A549 (cell line): Measurements from ENCODE around the gene RPTOR. TPM values are rescaled to one million over a fixed set of nuclear protein-coding genes. Genes with fewer than 3 reads are reported as not detected.

Experiments
- ATAC-seq, 2 experiments: fragments of 200-7000 bp in 1 of 2; fragments of >200 bp in 1 of 2; cut with Nextera tagmentation in 1 of 2; cut with Tn5 transposase in 1 of 2; 3 replicates each; pipeline versions ENCODE4 v1.8.0 to v1.9.1; 2018 to 2020; ENCODE audit warnings: mild to moderate bottlenecking in 1 of 2, moderate library complexity in 1 of 2
- CTCF ChIA-PET: fragments of 300-600 bp; sonication (Branson Sonifier 250); formaldehyde crosslinking; extraction: SDS; loops from one replicate; lab custom pipeline; 2021; ENCODE audit warnings: antibody characterized with exemption, inconsistent platforms; lab: Yijun Ruan, JAX
- POLR2A ChIA-PET: fragments of 350-600 bp; formaldehyde crosslinking; extraction: SDS; loops from one replicate; lab custom pipeline; 2021; ENCODE audit warnings: antibody characterized with exemption, inconsistent platforms; lab: Yijun Ruan, JAX
- DNase-seq, 2 experiments: peaks; one replicate each; pipeline versions ENCODE4 v3.0.0 to v3.0.0-alpha.2; 2011 to 2016; ENCODE audit warnings: low read depth in 1 of 2, low spot score in 1 of 2
- FAIRE-seq: peaks from 2 replicates; lab custom pipeline; 2011; peaks lifted over from hg19 to GRCh38; lab: Jason Lieb, UNC
- H3K27ac ChIP-seq, 2 experiments: fragments of >200 bp; sonication (Bioruptor Twin); formaldehyde crosslinking; 3 replicates each; pipeline ENCODE4 v1.5.1; 2016 to 2017
- H3K4me1 ChIP-seq: fragments of >200 bp; sonication (Bioruptor Twin); formaldehyde crosslinking; 3 replicates; pipeline ENCODE4 v1.6.1; 2016
- H3K4me2 ChIP-seq: fragments of >200 bp; sonication (Bioruptor Twin); formaldehyde crosslinking; 3 replicates; pipeline ENCODE4 v1.6.1; 2016
- H3K4me3 ChIP-seq: fragments of >200 bp; sonication (Bioruptor Twin); formaldehyde crosslinking; 3 replicates; pipeline ENCODE4 v1.5.1; 2016
- H3K9me3 ChIP-seq: fragments of >200 bp; sonication (Bioruptor Twin); formaldehyde crosslinking; 3 replicates; pipeline ENCODE4 v1.6.1; 2016
- BCL3 ChIP-seq: fragments of >200 bp; sonication (Bioruptor Twin); formaldehyde crosslinking; IDR thresholded peaks from 3 replicates; pipeline ENCODE4 v1.6.1; 2016
- BHLHE40 ChIP-seq: IDR thresholded peaks from 2 replicates; pipeline ENCODE4 v1.6.1; 2012; ENCODE audit warnings: low read depth, low read length, inconsistent platforms
- CBX2 ChIP-seq: fragments of 200-600 bp; sonication (generic); IDR thresholded peaks from 2 replicates; pipeline ENCODE4 v1.6.1; 2016; ENCODE audit warnings: low read depth, mild to moderate bottlenecking, borderline replicate concordance
- CHD2 ChIP-seq: fragments of 150-350 bp; IDR thresholded peaks from 2 replicates; pipeline ENCODE4 v1.6.1; 2014; ENCODE audit warnings: low read length; ENCODE audit not compliant: partially characterized antibody
- CTCF ChIP-seq: fragments of >200 bp; sonication (Bioruptor Twin); formaldehyde crosslinking; IDR thresholded peaks from 3 replicates; pipeline ENCODE4 v1.5.1; 2016
- ELK1 ChIP-seq: fragments of 150-350 bp; IDR thresholded peaks from 2 replicates; pipeline ENCODE4 v1.6.1; 2014; ENCODE audit warnings: low read depth, mild to moderate bottlenecking, low read length
- EP300 ChIP-seq, 2 experiments: fragments of >200 bp; sonication (Bioruptor Twin); formaldehyde crosslinking; IDR thresholded peaks; 2 replicates in 1 of 2; 3 replicates in 1 of 2; pipeline ENCODE4 v1.6.1; 2016 to 2017
- FOSB ChIP-seq: fragments of 250-450 bp; sonication (Bioruptor Pico); IDR thresholded peaks from 2 replicates; pipeline ENCODE4 v1.5.0; 2020; ENCODE audit warnings: mild to moderate bottlenecking, moderate library complexity
- HDAC2 ChIP-seq: fragments of 200-600 bp; sonication (generic); IDR thresholded peaks from 2 replicates; pipeline ENCODE4 v1.6.1; 2016
- HES2 ChIP-seq: fragments of >200 bp; sonication (Bioruptor Twin); formaldehyde crosslinking; IDR thresholded peaks from 2 replicates; pipeline ENCODE4 v1.6.1; 2016
- HMGXB4 ChIP-seq: fragments of 250-450 bp; sonication (Bioruptor Pico); IDR thresholded peaks from 2 replicates; pipeline ENCODE4 v1.5.0; 2021; ENCODE audit warnings: mild to moderate bottlenecking, moderate library complexity, borderline replicate concordance
- HOXB5 ChIP-seq: fragments of 250-450 bp; sonication (Bioruptor Pico); IDR thresholded peaks from 2 replicates; pipeline ENCODE4 v1.5.0; 2020; ENCODE audit warnings: mild to moderate bottlenecking, moderate library complexity
- JUN ChIP-seq, 2 experiments: fragments of >200 bp; sonication (Bioruptor Twin); formaldehyde crosslinking; IDR thresholded peaks; 2 replicates in 1 of 2; 3 replicates in 1 of 2; pipeline ENCODE4 v1.6.1; 2016 to 2017
- JUNB ChIP-seq: fragments of >200 bp; sonication (Bioruptor Twin); formaldehyde crosslinking; IDR thresholded peaks from 2 replicates; pipeline ENCODE4 v1.6.1; 2016
- MAFK ChIP-seq: fragments of 450-650 bp; IDR thresholded peaks from 2 replicates; pipeline ENCODE4 v1.6.1; 2014; ENCODE audit not compliant: partially characterized antibody
- MAX ChIP-seq: IDR thresholded peaks from 2 replicates; pipeline ENCODE4 v1.6.1; 2012
- NFE2L2 ChIP-seq: fragments of 150-350 bp; conservative IDR thresholded peaks from 2 replicates; pipeline ENCODE4 v1.6.1; 2014; ENCODE audit warnings: low read length
- RARB ChIP-seq: fragments of 250-450 bp; sonication (Bioruptor Pico); IDR thresholded peaks from 2 replicates; pipeline ENCODE4 v1.8.0; 2021; ENCODE audit warnings: mild to moderate bottlenecking, moderate library complexity
- RCOR1 ChIP-seq: fragments of 150-350 bp; IDR thresholded peaks from 2 replicates; pipeline ENCODE4 v1.6.1; 2014; ENCODE audit warnings: antibody characterized with exemption, low read length, low read depth
- REST ChIP-seq: fragments of 200-600 bp; sonication (generic); IDR thresholded peaks from 2 replicates; pipeline ENCODE4 v1.6.1; 2016; ENCODE audit warnings: antibody characterized with exemption, mild to moderate bottlenecking, moderate library complexity
- RFX5 ChIP-seq: fragments of 450-650 bp; IDR thresholded peaks from 2 replicates; pipeline ENCODE4 v1.7.1; 2014; ENCODE audit warnings: antibody characterized with exemption, mild to moderate bottlenecking, moderate library complexity
- ZC3H11A ChIP-seq: fragments of 450-650 bp; IDR thresholded peaks from 2 replicates; pipeline ENCODE4 v1.6.1; 2014; ENCODE audit warnings: antibody characterized with exemption, mild to moderate bottlenecking
- ZNF302 ChIP-seq: fragments of 250-450 bp; sonication (Bioruptor Pico); IDR thresholded peaks from 2 replicates; pipeline ENCODE4 v1.9.0; 2021; ENCODE audit warnings: inconsistent platforms, mild to moderate bottlenecking, moderate library complexity
- ZSCAN20 ChIP-seq: fragments of 250-450 bp; sonication (Bioruptor Pico); IDR thresholded peaks from 2 replicates; pipeline ENCODE4 v1.8.0; 2022; ENCODE audit warnings: mild to moderate bottlenecking, moderate library complexity
- WGBS: methylation state at CpG from one replicate; pipeline ENCODE4 v1.1.6; 2017; ENCODE audit errors: missing lambda C conversion rate; 5-methylcytosine and 5-hydroxymethylcytosine counted together
- polyA plus RNA-seq, 4 experiments: library from polyadenylated mRNA; depleted of rRNA in 3 of 4; stranded (reverse); fragments of >200 nt; fragmentation: RNase III in 1 of 4; extraction: RNeasy Plus Mini Kit Qiagen cat#74134 plus additional on column Dnase treatment in 1 of 4; gene quantifications; 2 replicates in 3 of 4; 3 replicates in 1 of 4; pipeline ENCODE4 v1.2.3, GENCODE V29; 2011 to 2017

The RPTOR gene
- polyA plus RNA-seq, 2 of the 4 experiments (the other 2 are of a cell fraction) = 10.8 to 27.1 TPM

- no peak for TF ChIP-seq JUN (IDR thresholded peaks at IDR 0.05)
- no peak for TF ChIP-seq CTCF
- Histone ChIP-seq H3K4me1 (peaks cover 3% of the 10 kb centered on the region; the same call in 1 of the 3 replicates), H3K9me3 (0 out of 3 replicates have a peak, but pooled peaks cover 7% of the 10 kb centered on the region), H3K27ac (no peak overlapping the region), H3K4me2 (no peak overlapping the region), H3K4me3 (no peak overlapping the region)
- ATAC-seq (no peak), FAIRE-seq (no peak), DNase-seq (no peak)
- ChIA-PET CTCF (interaction anchor here (0.9 to 1.3 kb wide), 2 partner anchors 115 to 241 kb away, joined by 3 read pairs; no protein-coding TSS in a partner anchor), POLR2A (no interaction called here)
- WGBS = 85% methylated on average over 9 of the region's 9 CpGs
Measured at GRCh38 chr17:80747469-80747868, 202.8 kb downstream of the RPTOR start.

- H3K9me3 ChIP-seq = no peaks in the 10 kb centered on the region
- TF ChIP-seq HDAC2 (no peak), CBX2 (no peak)
- ChIA-PET POLR2A (no interaction called here), CTCF (no interaction called here)
- H3K4me3 ChIP-seq = no peak overlapping the region
- ATAC-seq = no peak
- peaks cover 3% of the 10 kb centered on the region; the same call in 1 of the 3 replicates for H3K4me1 ChIP-seq
- FAIRE-seq = no peak
- H3K4me2 ChIP-seq = no peak overlapping the region
- H3K27ac ChIP-seq = no peak overlapping the region
- WGBS = 94% methylated on average over 3 of the region's 3 CpGs
- DNase-seq = no peak
Measured at GRCh38 chr17:80749611-80750010, 205.0 kb downstream of the RPTOR start.

GRCh38 chr17:80750263-80750662, 205.6 kb downstream of the RPTOR start:
- POLR2A ChIA-PET = no interaction called here
- peaks cover 3% of the 10 kb centered on the region; the same call in 1 of the 3 replicates for H3K4me1 ChIP-seq
- H3K27ac ChIP-seq = no peak overlapping the region
- FAIRE-seq (no peak), ATAC-seq (no peak), DNase-seq (no peak)
- CTCF ChIA-PET = interaction anchor here (1.2 kb wide), 1 partner anchor 21 kb away, joined by 3 read pairs; no protein-coding TSS in a partner anchor
- no peak overlapping the region for H3K4me2 ChIP-seq
- TF ChIP-seq EP300 (IDR thresholded peaks at IDR 0.05) = no peak
- TF ChIP-seq NFE2L2 = no peak
- TF ChIP-seq ZSCAN20 (CRISPR knock-in tag) = no peak
- no peak for TF ChIP-seq BHLHE40
- TF ChIP-seq MAX = no peak
- no peak for TF ChIP-seq BCL3
- no peak for TF ChIP-seq CHD2
- no peak for TF ChIP-seq ELK1
- no peak for TF ChIP-seq HOXB5 (CRISPR knock-in tag)
- no peak for TF ChIP-seq RCOR1
- TF ChIP-seq MAFK = no peak
- TF ChIP-seq RARB (CRISPR knock-in tag) = no peak
- no peak for TF ChIP-seq HES2
- TF ChIP-seq ZC3H11A = no peak
- no peak for TF ChIP-seq FOSB (CRISPR knock-in tag)
- TF ChIP-seq JUNB = no peak
- TF ChIP-seq RFX5 = no peak
- no peak for TF ChIP-seq REST
- no peak for TF ChIP-seq ZNF302
- no peak for TF ChIP-seq HMGXB4
- H3K9me3 ChIP-seq = no peaks in the 10 kb centered on the region
- no peak overlapping the region for H3K4me3 ChIP-seq
- WGBS = 89% methylated on average over 14 of the region's 14 CpGs
